GM10266 (cell line): ENCODE data around the gene INPP5K.
"Not testable (repeated sequence)": the region's sequence is repeated elsewhere in the genome, so short reads cannot be mapped to it uniquely, and the experiment has no call there.

Experiments used
- DNase-seq: peaks from one replicate; pipeline ENCODE4 v3.0.0; 2012; ENCODE audit errors: extremely low spot score
- CTCF ChIP-seq: IDR thresholded peaks from 2 replicates; pipeline ENCODE4 v1.5.1; 2012; ENCODE audit warnings: mild to moderate bottlenecking, low read depth; ENCODE audit not compliant: control insufficient read depth, insufficient read depth; ENCODE audit errors: missing control alignments

Gene INPP5K

DNA sequence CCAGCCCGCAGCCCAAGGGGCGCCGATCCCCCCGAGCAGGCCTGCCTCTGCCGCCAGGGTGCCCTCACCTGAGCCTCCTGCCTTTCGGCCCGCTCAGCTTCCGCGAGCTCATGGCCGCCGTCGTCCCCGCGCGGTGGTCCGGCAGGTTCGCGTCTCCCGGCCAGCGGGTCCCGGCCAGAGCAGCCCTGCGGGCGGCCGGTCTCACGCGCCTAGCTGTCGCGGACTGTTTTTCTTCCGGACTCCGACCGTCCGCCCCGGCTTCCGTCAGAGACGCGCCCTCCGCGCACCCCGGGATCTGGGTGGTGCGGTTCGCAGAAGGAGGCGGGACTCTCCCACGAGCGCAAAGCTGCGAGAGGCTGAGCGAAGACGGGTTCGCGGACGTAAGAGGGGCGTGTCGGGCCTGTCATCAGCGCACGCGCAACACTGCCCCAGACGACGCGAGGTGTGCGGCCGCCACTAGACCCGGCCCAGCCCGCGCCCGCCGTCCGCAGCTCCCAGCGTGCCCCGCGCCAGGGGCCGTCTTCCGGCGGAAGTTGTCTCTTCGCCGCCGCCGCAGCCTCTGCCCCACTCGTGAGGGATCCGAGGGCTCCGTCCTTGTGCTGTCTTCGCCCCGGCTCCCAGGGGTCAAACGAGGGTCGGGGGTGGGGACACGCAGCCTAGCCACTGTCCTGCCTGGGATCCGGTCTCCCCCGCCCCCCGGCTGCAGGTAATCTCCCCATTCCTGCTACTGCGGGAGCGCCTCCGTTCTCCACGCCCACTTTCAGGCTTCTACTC lies at the start of gene INPP5K:
TSS of gene INPP5K (minus strand) at position 225 of the 774 bp plus-strand sequence. CDS start at position 112, 113 bp downstream.
- DNase-seq: peak; percentile 99
- no peak for TF ChIP-seq CTCF

DNA sequence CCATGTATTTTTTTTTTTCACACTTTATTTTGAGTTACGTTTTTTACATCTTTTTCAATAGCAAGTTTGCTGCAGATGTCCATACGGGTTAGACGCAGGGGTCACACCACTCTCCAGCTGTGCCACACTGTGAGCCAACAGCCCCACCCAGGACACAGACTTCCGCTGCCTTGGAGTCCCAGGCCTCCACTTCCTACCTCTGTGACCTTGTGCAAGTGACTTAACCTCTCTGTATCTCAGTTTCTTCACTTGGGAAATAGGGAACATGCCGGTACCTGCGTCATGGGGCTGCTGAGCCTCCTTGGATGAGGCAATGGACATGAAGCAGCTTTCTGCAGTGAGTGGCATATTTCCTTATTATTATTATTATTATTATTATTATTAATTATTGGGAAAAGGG lies 49.5 kb upstream of the INPP5K start:
- no peak for TF ChIP-seq CTCF
- DNase-seq: no peak

- no peak for DNase-seq
- TF ChIP-seq CTCF: no peak
Measured at GRCh38 chr17:1563786-1564613, 47.6 kb upstream of the INPP5K start.

GRCh38 chr17:1563471-1563785 lies 47.0 kb upstream of the INPP5K start:
- DNase-seq: not testable (repeated sequence)

DNA sequence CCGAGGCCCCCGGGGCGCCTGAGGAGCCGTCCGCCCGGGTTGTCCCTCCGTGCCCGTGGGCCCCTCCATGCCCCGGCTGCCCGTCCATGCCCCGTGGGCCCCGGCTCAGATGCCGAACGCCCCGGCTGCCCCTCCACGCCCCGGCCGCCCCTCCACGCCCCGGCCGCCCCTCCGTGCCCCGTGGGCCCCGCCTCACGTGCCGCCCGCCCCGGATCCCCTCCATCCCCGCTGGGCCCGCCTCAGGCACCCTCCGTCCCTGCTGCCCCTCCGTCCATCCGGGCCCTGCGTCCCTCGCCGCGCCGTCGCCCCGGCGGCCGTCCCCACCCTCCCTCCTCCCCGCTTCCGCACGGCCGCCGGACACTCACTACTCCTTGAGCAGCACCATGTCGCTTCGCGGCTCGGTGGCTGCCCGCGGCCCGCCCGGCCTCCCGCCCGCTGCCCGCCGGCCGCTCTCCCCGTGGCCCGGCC lies 45.8 kb upstream of the INPP5K start:
- TF ChIP-seq CTCF: no peak
- DNase-seq: no peak

DNA sequence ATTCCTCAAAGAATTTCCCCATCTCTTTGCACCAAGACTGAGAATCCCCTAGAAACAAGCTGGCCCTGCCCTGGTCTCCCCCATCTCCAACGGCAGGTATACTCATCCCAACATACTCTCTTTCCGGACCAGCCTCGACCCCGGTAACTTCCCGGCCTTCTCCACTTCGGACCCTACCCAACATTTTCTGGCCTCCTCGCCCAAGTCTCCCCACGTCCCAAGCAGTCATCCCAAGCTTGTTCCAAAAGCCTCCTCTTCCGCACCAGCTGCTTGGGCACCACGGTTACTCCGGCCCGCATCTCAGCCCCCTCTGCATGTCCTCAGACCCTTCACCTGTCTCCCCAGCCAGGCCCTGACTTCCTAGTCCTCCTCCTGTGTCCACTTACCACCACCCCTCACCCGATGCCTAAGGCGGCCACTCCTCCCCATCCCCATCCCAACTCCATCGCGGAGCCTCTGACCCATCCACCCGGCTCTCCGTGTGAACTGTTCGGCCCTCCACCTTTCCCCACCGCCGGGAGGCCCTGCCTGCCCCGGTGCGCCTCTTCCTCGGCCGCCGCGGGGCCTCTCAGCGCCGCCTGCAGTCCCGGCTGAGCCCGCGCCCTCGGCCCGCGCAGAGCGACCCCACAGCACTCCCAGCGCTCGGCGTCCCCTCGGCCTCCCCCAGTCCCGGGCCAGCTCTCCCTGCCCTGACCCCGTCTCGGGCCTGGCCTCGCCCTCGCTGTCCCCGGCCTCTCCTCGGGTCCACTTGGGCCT lies 45.2 kb upstream of the INPP5K start:
- peak; percentile 66 for DNase-seq
- peak; percentile 44 for TF ChIP-seq CTCF

DNA sequence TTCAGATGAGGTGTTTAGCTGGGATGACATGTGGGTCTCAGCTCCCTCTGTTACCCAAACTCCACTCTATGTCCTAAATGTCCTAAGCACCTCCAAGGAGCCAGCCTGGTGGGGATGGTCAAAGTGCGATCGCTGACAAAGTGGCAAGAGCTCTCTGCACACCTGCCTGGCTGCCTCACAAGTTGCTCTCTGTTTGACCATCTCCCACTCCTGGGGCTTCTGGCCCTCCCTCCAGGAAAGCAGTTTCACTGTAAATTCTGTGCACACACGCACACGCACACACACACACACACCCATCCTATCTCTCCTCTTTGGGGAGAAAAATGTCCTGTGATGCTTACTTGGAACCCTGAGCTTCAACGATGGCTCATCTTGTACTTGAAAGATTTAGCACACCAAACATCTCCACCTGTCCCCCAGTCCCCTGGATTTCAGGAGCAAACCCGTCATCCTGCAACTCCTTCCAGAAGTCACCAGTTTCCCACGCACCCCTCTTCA lies 44.5 kb upstream of the INPP5K start:
- TF ChIP-seq CTCF: no peak
- no peak for DNase-seq
